ENCODE measurements around the gene PRKCE.

PRKCE gene

GRCh38 chr2:46064396-46064795 lies 412.9 kb downstream of the PRKCE start:
- no peak for DNase-seq

GRCh38 chr2:46065152-46065551 lies 413.7 kb downstream of the PRKCE start:
- no peak for DNase-seq

GRCh38 chr2:46066116-46066515 lies 414.6 kb downstream of the PRKCE start:
- DNase-seq = no peak

GRCh38 chr2:46066601-46067000 lies 415.1 kb downstream of the PRKCE start:
- no peak for DNase-seq

- DNase-seq = no peak
Measured at GRCh38 chr2:46067062-46067461, 415.6 kb downstream of the PRKCE start.

- no peak for DNase-seq
Measured at GRCh38 chr2:46067501-46068305, 416.2 kb downstream of the PRKCE start.

GRCh38 chr2:46068636-46069035 lies 417.2 kb downstream of the PRKCE start:
- no peak for DNase-seq

GRCh38 chr2:46071074-46071473 lies 419.6 kb downstream of the PRKCE start:
- DNase-seq = no peak

- no peak for DNase-seq
Measured at GRCh38 chr2:46072101-46072820, 420.8 kb downstream of the PRKCE start.

- no peak for DNase-seq
Measured at GRCh38 chr2:46073540-46074046, 422.1 kb downstream of the PRKCE start.

GRCh38 chr2:46074501-46074900 lies 423.0 kb downstream of the PRKCE start:
- no peak for DNase-seq

- no peak for DNase-seq
Measured at GRCh38 chr2:46075848-46076247, 424.4 kb downstream of the PRKCE start.

- no peak for DNase-seq
Measured at GRCh38 chr2:46076251-46076650, 424.8 kb downstream of the PRKCE start.

GRCh38 chr2:46076875-46077274 lies 425.4 kb downstream of the PRKCE start:
- no peak for DNase-seq

GRCh38 chr2:46077522-46078107 lies 426.1 kb downstream of the PRKCE start:
- DNase-seq = no peak

GRCh38 chr2:46079985-46080560 lies 428.6 kb downstream of the PRKCE start:
- DNase-seq = no peak

- no peak for DNase-seq
Measured at GRCh38 chr2:46082531-46083485, 431.3 kb downstream of the PRKCE start.

GRCh38 chr2:46086578-46087070 lies 435.1 kb downstream of the PRKCE start:
- no peak for DNase-seq

- no peak for DNase-seq
Measured at GRCh38 chr2:46087492-46087891, 436.0 kb downstream of the PRKCE start.

GRCh38 chr2:46091004-46091403 lies 439.5 kb downstream of the PRKCE start:
- DNase-seq = no peak
